ENCODE data around the gene ZDHHC24.
"Not testable (repeated sequence)": the region's sequence is repeated elsewhere in the genome, so short reads cannot be mapped to it uniquely, and the experiment has no call there.

The ZDHHC24 gene

DNA sequence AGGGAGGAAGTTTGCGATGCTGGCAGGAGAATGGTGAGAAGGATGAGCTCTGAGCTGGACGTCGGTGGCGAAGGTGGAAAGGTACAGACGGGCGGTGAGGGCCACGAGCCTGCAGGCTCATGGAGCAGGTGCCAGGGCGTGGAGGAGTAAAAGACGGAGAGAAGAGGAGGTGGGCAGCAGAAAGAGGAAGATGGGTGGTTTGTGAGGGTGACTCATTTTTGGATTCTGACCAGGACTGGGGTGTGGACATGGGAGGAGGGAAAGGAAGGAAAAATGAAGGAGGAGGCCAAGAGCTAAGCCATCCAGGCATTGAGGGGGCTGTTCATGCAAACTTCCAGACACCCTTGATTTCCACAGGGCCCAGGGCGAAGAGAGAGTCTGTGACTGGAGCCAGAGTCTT, 3.5 kb downstream of the ZDHHC24 start:
- Histone ChIP-seq H3K9ac (ENCODE audit: low read depth, low read length, poor library complexity, severe bottlenecking) (peak overlapping the region; percentile 93), H3K79me2 (ENCODE audit: insufficient read depth, low read length) (peaks cover 37% of the 10 kb centered on the region), H3F3A (ENCODE audit: low read depth) (peaks cover 4% of the 10 kb centered on the region; the same call in 1 of the 2 replicates), H3K9me3 (ENCODE audit: insufficient read depth, low read depth, low read length) (no peaks in the 10 kb centered on the region), H3K36me3 (ENCODE audit: insufficient read depth, low read length) (no peaks in the 10 kb centered on the region; the same call in 1 of the 2 replicates), H2AFZ (ENCODE audit: low read length) (no peak overlapping the region), H3K4me2 (ENCODE audit: low read depth, low read length, poor library complexity, severe bottlenecking) (peak overlapping the region; percentile 95), H3K9me2 (replicated peaks; ENCODE audit: low read depth, low read length) (no peaks in the 10 kb centered on the region), H3K4me1 (ENCODE audit: insufficient read depth, low read length, poor library complexity, severe bottlenecking) (peaks cover 16% of the 10 kb centered on the region), H3K4me3 (ENCODE audit: low read length, poor library complexity, severe bottlenecking) (peak overlapping the region; percentile 94), H4K20me1 (ENCODE audit: insufficient read depth, low read length, poor library complexity, severe bottlenecking) (no peaks in the 10 kb centered on the region), H3K27me3 (ENCODE audit: insufficient read depth, low read length, poor library complexity, severe bottlenecking) (no peaks in the 10 kb centered on the region)
- TF ChIP-seq, protein P1, sequence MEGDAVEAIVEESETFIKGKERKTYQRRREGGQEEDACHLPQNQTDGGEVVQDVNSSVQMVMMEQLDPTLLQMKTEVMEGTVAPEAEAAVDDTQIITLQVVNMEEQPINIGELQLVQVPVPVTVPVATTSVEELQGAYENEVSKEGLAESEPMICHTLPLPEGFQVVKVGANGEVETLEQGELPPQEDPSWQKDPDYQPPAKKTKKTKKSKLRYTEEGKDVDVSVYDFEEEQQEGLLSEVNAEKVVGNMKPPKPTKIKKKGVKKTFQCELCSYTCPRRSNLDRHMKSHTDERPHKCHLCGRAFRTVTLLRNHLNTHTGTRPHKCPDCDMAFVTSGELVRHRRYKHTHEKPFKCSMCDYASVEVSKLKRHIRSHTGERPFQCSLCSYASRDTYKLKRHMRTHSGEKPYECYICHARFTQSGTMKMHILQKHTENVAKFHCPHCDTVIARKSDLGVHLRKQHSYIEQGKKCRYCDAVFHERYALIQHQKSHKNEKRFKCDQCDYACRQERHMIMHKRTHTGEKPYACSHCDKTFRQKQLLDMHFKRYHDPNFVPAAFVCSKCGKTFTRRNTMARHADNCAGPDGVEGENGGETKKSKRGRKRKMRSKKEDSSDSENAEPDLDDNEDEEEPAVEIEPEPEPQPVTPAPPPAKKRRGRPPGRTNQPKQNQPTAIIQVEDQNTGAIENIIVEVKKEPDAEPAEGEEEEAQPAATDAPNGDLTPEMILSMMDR (conservative IDR thresholded peaks at IDR 0.05; ENCODE audit: low read length): no peak
- TF ChIP-seq EZH2phosphoT487 (IDR thresholded peaks at IDR 0.05; ENCODE audit: borderline replicate concordance): no peak

DNA sequence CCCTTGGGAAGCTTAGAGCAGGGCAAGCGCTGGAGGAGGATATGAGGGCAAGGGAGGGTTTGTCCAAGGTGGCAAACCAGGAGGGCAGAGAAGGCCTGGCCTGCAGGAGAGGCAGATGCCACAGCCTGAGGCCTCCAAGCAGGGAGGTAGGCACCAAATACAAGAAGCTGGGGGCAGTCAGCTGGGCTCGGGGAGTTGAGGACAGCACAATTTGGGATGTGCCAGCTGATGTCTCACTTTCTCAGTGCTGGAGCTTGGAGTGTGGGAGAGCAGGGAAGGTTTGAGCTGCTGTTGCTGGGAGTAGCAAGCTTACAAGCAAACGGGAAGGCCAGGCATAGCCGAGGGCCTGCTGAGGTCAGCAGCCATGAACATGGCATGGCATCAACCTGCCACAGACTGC, 4.0 kb downstream of the ZDHHC24 start:
- Histone ChIP-seq H3K36me3 (ENCODE audit: insufficient read depth, low read length) (no peaks in the 10 kb centered on the region; the same call in 1 of the 2 replicates), H3K4me1 (ENCODE audit: insufficient read depth, low read length, poor library complexity, severe bottlenecking) (peaks cover 16% of the 10 kb centered on the region), H3K79me2 (ENCODE audit: insufficient read depth, low read length) (peaks cover 37% of the 10 kb centered on the region), H3K4me2 (ENCODE audit: low read depth, low read length, poor library complexity, severe bottlenecking) (peak overlapping the region; percentile 95), H3K4me3 (ENCODE audit: low read length, poor library complexity, severe bottlenecking) (no peak overlapping the region), H3K27me3 (ENCODE audit: insufficient read depth, low read length, poor library complexity, severe bottlenecking) (no peaks in the 10 kb centered on the region), H4K20me1 (ENCODE audit: insufficient read depth, low read length, poor library complexity, severe bottlenecking) (no peaks in the 10 kb centered on the region), H3K9me3 (ENCODE audit: insufficient read depth, low read depth, low read length) (no peaks in the 10 kb centered on the region), H3K9me2 (replicated peaks; ENCODE audit: low read depth, low read length) (no peaks in the 10 kb centered on the region), H3F3A (ENCODE audit: low read depth) (peaks cover 4% of the 10 kb centered on the region; the same call in 1 of the 2 replicates), H3K9ac (ENCODE audit: low read depth, low read length, poor library complexity, severe bottlenecking) (peak overlapping the region; percentile 93), H2AFZ (ENCODE audit: low read length) (no peak overlapping the region)
- no peak for TF ChIP-seq EZH2phosphoT487 (IDR thresholded peaks at IDR 0.05; ENCODE audit: borderline replicate concordance)
- TF ChIP-seq, protein P1 (conservative IDR thresholded peaks at IDR 0.05; ENCODE audit: low read length): no peak

- H4K20me1 ChIP-seq (ENCODE audit: insufficient read depth, low read length, poor library complexity, severe bottlenecking); H3K4me3 ChIP-seq (ENCODE audit: low read length, poor library complexity, severe bottlenecking); H3K4me2 ChIP-seq (ENCODE audit: low read depth, low read length, poor library complexity, severe bottlenecking); H3K36me3 ChIP-seq (ENCODE audit: insufficient read depth, low read length); H3K9me3 ChIP-seq (ENCODE audit: insufficient read depth, low read depth, low read length); H3K9me2 ChIP-seq (replicated peaks; ENCODE audit: low read depth, low read length); H3F3A ChIP-seq (ENCODE audit: low read depth); H3K27me3 ChIP-seq (ENCODE audit: insufficient read depth, low read length, poor library complexity, severe bottlenecking); H3K9ac ChIP-seq (ENCODE audit: low read depth, low read length, poor library complexity, severe bottlenecking); H2AFZ ChIP-seq (ENCODE audit: low read length): not testable (repeated sequence)
- Histone ChIP-seq H3K4me1 (ENCODE audit: insufficient read depth, low read length, poor library complexity, severe bottlenecking) (peaks cover 16% of the 10 kb centered on the region), H3K79me2 (ENCODE audit: insufficient read depth, low read length) (peaks cover 34% of the 10 kb centered on the region)
Measured at GRCh38 chr11:66540598-66540997, 5.2 kb downstream of the ZDHHC24 start.

DNA sequence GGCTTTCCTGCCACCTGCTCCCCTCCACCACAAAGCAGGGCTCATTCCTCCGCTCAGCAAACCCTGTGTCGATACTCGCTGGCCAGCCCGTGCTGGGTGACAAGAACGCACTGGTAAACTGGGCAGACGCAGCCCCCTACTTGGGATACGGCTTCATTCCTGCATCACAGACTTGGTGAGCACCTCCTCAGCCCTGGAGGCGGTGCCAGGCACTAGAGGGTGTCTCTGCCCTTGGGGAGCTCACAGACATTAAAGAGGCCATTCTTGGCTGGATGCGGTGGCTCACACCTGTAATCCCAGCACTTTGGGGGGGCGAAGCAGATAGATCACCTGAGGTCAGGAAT, 6.0 kb downstream of the ZDHHC24 start:
- H3K4me3 ChIP-seq (ENCODE audit: low read length, poor library complexity, severe bottlenecking): no peak overlapping the region
- no peak for TF ChIP-seq EZH2phosphoT487 (IDR thresholded peaks at IDR 0.05; ENCODE audit: borderline replicate concordance)
- TF ChIP-seq, protein P1 (conservative IDR thresholded peaks at IDR 0.05; ENCODE audit: low read length): no peak
- H3K9ac ChIP-seq (ENCODE audit: low read depth, low read length, poor library complexity, severe bottlenecking): no peak overlapping the region
- H3F3A ChIP-seq (ENCODE audit: low read depth): peaks cover 4% of the 10 kb centered on the region; the same call in 1 of the 2 replicates
- H2AFZ ChIP-seq (ENCODE audit: low read length): no peak overlapping the region
- no peak overlapping the region for H3K4me2 ChIP-seq (ENCODE audit: low read depth, low read length, poor library complexity, severe bottlenecking)
- H4K20me1 ChIP-seq (ENCODE audit: insufficient read depth, low read length, poor library complexity, severe bottlenecking): no peaks in the 10 kb centered on the region
- no peaks in the 10 kb centered on the region; the same call in 1 of the 2 replicates for H3K36me3 ChIP-seq (ENCODE audit: insufficient read depth, low read length)
- no peaks in the 10 kb centered on the region for H3K9me3 ChIP-seq (ENCODE audit: insufficient read depth, low read depth, low read length)
- H3K4me1 ChIP-seq (ENCODE audit: insufficient read depth, low read length, poor library complexity, severe bottlenecking): peaks cover 13% of the 10 kb centered on the region
- peaks cover 27% of the 10 kb centered on the region for H3K79me2 ChIP-seq (ENCODE audit: insufficient read depth, low read length)
- H3K27me3 ChIP-seq (ENCODE audit: insufficient read depth, low read length, poor library complexity, severe bottlenecking): no peaks in the 10 kb centered on the region
- H3K9me2 ChIP-seq (replicated peaks; ENCODE audit: low read depth, low read length): no peaks in the 10 kb centered on the region

Data from Loucy (cell line).